Epithelial cell of proximal tubule (primary cell): ENCODE data around the gene POFUT2. TPM values are rescaled to one million over a fixed set of nuclear protein-coding genes. Genes with fewer than 3 reads are reported as not detected.
A peak's percentile ranks its signal among the peaks of the same experiment; 100 is the strongest.

ENCODE experiments used
- DNase-seq: peaks from one replicate; pipeline ENCODE4 v3.0.0-alpha.2; 2011; ENCODE audit warnings: low read depth
- H3K4me3 ChIP-seq: 2 replicates; pipeline ENCODE4 v1.5.1; 2011; ENCODE audit warnings: low read depth, mild to moderate bottlenecking, low read length
- CTCF ChIP-seq: conservative IDR thresholded peaks from 2 replicates; pipeline ENCODE4 v1.5.1; 2012; ENCODE audit warnings: low read depth, mild to moderate bottlenecking, low read length
- total RNA-seq: library from RNA; depleted of rRNA; stranded (reverse); fragments of >200 nt; gene quantifications from 2 replicates; pipeline ENCODE4 v1.2.3, GENCODE V29; 2015

The POFUT2 gene, protein sequence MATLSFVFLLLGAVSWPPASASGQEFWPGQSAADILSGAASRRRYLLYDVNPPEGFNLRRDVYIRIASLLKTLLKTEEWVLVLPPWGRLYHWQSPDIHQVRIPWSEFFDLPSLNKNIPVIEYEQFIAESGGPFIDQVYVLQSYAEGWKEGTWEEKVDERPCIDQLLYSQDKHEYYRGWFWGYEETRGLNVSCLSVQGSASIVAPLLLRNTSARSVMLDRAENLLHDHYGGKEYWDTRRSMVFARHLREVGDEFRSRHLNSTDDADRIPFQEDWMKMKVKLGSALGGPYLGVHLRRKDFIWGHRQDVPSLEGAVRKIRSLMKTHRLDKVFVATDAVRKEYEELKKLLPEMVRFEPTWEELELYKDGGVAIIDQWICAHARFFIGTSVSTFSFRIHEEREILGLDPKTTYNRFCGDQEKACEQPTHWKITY
- total RNA-seq, result 10.4 and 12.4 TPM in 2 replicates

DNA sequence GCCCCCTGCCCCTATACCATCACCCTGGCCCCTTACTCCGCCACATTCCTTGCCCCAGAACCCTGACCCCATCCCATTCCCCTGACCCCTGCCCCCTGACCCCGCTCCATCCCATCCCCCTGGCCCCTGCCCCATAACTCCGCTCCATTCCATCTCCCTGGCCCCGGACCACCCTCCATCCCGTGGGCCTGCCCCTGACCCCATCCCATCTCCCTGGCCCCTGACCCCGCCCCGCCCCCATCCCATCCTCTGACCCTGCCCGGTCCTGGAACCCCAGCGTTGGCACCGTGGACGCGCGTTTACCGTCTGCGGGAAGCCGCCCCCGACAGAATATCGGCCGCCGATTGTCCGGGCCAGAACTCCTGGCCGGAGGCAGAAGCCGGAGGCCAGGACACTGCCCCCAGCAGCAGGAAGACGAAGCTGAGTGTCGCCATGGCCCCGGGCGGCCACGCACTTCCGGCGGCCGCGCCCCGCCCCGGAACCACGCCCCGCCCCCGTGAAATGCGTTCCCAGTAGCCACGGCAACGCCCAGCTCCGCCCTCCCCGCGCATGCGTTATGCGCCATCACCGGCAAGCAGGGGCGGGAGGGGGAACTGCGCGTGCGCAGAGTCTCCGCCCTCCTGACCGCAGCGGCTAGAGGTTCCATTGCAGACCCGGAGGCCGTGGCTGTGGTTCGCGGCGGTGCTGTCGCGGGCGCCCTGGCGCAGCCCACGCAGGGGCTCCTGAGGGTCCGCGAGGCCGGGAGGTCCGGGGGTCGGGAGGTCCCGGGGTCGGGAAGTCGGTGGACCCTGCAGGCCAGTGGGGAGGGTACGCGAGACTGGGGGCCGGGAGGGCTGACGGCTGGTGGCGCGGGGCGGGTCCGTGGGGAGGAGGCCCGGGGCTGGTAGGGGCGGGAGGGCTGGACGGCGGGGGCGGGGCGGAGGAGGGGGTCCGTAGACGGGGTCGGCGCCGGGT lies at the start of gene POFUT2:
Gene POFUT2, minus strand, starts transcription at position 458 of the 954 bp plus-strand sequence. Its CDS starts 24 bp downstream, at position 434.
- no peak for TF ChIP-seq CTCF
- DNase-seq, result no peak
- H3K4me3 ChIP-seq, result peak within 1 kb of the TSS; percentile 78

DNA sequence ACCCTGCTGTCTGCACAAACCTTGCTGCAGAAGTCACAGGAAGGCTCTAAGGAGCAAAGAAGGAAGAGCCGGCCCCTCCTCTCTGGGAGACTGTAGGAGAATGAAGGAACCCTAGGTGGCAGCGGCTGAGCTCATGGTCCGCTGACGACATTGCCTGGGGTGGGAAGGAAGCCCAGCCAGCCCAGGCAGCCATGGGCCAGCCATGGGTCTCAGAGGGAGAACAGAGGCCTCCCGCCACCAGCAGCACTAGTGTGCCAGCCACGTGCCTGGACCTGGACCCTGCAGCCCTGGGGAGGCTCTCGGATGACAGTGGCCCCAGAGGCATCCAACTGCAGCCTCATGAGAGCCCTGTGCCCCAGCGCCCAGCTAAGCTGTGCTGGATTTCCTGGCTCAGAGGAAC lies 49.2 kb upstream of the POFUT2 start:
- no peak overlapping the region for H3K4me3 ChIP-seq
- DNase-seq, result no peak
- TF ChIP-seq CTCF, result peak; percentile 8

DNA sequence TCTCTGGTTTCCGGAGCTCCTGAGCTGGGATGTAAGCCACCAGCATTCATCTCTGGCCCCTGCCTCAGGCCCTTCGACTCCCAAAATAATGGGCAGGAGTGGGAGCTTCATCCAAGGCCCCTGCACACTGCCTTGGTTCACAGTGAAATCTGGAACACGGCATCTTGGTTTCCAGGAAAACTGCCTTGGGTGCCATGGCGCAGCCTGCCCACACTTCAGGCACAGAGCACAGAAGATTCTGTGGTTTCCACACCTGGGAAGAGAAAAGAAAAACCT lies 48.8 kb upstream of the POFUT2 start:
- no peak for TF ChIP-seq CTCF
- no peak overlapping the region for H3K4me3 ChIP-seq
- no peak for DNase-seq

DNA sequence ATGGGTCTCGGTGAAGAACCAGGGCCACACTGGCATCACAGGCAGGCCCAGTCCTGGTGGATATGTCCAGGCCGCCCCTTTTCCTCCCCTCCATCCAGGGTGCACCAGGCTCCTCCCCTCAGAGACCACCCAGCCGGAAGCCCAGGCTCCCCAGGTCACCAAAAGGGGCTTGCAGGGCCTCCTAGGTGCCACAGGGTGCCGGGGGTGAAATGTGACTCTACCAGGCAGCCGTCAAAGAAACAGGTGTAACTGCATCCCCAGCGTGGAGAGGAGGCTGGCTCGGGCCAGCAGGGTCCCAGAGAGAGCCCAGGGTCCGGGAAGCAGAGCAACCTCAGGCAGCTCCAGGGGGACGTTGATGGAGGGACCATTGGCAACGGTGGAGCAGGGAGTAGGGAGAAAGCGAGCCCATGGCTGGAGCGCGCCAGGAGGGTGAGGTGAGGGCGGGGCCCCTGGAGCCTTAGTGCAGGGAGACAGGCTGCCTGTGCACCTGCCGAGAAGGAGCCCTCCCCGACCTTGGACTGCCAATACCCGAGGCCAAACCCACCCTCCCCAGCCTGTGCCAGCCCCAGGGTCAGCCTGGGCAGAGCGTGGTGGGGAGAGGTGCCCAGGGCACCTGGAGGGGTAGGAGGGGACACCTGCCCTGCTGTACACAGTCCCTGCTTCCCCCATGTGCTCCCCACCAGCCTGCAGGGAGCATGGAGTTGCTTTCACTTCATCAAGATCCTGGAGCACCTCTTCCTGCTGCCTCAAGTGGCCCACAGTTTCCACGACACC lies 48.3 kb upstream of the POFUT2 start:
- no peak for TF ChIP-seq CTCF
- DNase-seq, result no peak
- H3K4me3 ChIP-seq, result no peak overlapping the region

GRCh38 chr21:45335151-45335760 lies 47.6 kb upstream of the POFUT2 start:
- H3K4me3 ChIP-seq, result no peak overlapping the region
- no peak for TF ChIP-seq CTCF
- DNase-seq, result no peak

- H3K4me3 ChIP-seq, result no peak overlapping the region
- DNase-seq, result no peak
- TF ChIP-seq CTCF, result no peak
These were observed 46.9 kb upstream of the POFUT2 start for GRCh38 chr21:45334591-45335081.
